ENCODE data around the gene PGGHG.
"Not testable (repeated sequence)": the region's sequence is repeated elsewhere in the genome, so short reads cannot be mapped to it uniquely, and the experiment has no call there.

DNA sequence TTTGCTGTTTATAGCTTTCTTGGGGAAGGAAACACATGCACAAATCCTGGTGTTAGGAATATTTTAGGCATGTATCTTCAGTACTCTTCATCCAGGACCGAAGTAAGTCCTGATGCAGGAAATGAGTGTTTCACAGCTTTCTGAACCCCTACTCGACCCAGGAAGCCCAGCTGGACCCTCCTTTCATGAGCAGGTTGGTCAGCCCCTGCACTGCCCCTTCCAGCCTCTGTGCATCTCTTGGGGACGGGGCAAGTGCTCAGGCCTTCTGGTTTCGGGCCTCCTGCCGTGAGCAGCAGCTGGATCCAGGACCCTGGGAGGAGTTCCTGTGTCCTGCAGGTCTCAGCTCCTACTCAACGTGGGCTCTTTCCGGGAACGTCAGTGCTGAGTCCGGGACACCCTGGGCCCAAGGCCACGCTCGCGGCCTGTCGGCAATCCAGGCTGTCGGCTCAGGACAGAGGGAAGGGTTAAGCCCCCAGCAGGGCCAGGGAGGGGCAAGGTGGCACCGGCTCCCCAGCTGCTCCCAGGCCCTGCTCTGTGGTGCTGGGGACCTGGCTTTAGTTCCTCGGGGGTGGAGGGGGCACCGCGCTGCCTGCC, 21.1 kb downstream of the PGGHG start:
- TF ChIP-seq POLR2A (IDR thresholded peaks at IDR 0.05; ENCODE audit: low read depth, low read length); TAF1 (IDR thresholded peaks at IDR 0.05; ENCODE audit: borderline replicate concordance, low read depth, low read length): not testable (repeated sequence)
